GM19035 (cell line): ENCODE data around the gene PTPRN2.
"Not testable (repeated sequence)": the region's sequence is repeated elsewhere in the genome, so short reads cannot be mapped to it uniquely, and the experiment has no call there.

ENCODE experiments used
- ATAC-seq: cut with Tn5 transposase; IDR thresholded peaks from one replicate; pipeline ENCODE4 v1.9.1; 2021; ENCODE audit not compliant: unreplicated experiment

Gene PTPRN2

DNA sequence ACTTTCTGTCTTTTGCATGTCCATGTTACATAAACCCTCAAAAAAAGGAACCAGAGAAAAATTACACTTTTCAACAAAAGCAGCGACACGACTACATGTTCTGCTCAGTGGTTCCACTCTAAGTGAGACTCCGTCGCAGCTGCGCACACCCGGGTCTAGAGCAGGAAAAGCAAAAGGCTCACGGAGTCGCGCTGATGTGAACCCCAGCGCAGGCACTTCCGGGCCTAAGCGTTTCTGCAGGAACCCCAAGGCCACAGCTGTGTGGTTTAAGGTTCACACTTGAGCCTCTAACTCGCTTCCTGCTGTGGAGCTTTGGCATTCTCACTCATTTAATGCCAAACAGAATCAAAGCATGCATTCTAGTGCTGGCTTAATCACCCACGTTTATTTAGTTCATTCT lies 1010.6 kb downstream of the PTPRN2 start:
- no peak for ATAC-seq

DNA sequence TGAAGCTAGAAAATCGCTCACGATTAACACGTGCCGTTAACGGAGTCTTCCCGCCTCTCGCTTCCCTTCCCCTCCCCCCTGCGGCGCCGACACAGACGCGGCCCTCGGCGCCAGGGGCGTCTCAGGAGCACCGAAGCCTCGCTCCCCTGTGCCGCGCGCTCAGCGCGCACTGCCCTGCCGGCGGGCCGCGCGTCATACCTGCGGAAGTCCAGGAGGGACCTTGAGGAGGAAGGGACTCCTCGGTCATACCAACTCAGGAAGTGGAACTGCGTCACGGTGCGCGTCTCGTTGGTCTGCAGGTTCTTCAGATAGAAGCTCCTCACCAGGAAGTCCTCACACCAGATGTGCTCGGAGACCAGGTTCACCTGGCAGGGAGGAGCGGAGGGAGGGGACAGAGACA lies 1011.2 kb downstream of the PTPRN2 start:
- no peak for ATAC-seq

DNA sequence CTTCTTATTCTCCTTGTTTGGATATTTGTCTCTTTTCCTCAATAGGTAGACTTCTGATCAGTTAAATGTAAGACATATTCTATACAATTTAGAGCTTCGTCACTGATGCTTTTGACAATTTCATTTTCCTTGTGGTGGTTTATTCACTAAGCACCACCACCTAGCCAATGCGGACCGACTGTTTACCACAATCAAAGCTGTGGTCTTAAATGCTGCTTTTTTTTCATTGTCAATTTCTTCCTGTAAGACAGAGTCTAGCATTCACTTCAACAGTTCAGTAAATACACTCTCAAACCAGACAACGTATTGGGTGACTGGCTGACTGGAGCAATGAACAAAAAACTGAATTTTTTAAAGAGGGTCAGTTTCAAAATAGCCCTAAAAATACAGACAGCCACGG lies 1011.8 kb downstream of the PTPRN2 start:
- ATAC-seq = no peak

DNA sequence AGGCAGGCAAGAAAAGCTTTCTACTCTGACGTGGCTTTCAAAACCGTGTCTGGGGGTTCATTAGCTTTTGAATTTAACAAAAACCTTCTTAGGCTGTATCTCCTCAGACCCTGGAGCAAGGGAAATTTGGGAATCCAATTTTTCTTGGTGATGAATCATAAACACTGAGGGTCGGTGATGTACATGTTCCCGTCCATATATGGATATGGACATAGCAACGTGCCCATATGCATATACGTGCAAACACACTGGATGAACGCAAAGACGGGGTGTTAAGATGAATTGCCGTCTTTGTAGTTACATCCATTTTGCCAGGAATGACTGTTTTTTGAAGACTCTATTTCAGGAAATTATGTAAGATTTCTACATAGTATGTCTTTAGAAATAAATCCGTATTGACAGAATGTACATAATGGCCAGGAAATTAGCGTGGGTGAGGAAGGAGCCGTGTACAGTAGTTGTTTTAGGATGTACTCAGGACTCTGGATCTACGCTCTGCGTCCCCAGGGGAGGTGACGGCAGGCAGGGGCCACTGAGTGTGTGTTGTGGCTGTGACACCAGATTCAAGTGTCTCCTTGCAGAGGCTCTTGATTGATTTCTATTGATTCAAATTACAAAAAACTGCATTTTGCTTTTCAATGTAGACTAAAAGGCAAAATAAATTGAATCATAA lies 1012.6 kb downstream of the PTPRN2 start:
- no peak for ATAC-seq

DNA sequence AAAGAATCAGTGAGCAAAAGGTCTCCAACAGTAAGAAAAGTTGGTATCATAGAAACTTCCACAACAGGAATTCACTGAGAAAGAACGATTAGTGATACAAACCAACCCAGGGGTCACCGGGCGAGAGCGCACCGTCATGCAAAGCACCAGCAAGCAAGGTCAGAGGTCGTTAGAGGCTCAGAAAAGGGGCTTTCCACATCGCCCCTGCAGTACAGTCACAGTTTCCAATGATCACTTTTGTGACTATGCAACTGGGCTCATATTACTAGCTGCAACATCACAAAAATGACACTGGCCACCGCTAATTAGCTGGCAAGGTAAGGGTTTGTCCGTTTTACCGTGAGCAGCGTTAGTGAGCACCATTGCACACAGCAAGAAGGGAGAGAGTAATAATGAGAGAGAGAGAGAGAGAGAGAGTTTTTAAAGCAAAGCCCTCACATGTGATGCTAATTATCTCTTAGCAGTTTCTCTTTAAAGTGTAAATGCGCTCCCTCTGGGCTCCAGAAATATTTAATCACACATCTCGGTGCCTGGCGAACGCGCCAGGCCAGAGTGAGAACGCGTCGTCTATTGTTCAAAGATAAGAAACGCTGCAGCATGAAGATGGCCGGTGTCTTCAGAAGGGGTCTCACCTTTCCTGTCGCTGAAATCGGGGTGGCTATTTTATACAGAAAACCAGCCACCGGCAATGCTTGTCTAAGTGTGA lies 1013.4 kb downstream of the PTPRN2 start:
- ATAC-seq = no peak

DNA sequence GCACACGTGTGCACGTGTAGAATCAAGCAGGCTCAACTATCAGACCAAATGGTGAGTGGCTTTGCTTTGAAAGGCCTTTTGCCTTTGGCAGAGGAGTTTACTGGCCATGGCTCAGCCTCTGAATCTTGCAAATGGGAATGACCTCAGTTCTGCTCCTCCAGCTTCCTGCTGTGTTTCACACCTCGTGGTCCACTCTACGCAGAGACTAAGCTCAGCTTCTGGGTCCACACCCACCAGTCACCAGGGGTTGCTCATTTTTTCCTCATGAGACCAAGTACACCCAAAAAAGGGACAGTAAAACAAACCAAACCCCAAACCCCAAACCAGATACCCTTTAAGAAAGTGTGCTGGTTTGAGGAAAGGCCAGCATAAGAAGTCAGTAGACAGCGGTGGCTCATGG lies 1014.4 kb downstream of the PTPRN2 start:
- ATAC-seq = no peak

DNA sequence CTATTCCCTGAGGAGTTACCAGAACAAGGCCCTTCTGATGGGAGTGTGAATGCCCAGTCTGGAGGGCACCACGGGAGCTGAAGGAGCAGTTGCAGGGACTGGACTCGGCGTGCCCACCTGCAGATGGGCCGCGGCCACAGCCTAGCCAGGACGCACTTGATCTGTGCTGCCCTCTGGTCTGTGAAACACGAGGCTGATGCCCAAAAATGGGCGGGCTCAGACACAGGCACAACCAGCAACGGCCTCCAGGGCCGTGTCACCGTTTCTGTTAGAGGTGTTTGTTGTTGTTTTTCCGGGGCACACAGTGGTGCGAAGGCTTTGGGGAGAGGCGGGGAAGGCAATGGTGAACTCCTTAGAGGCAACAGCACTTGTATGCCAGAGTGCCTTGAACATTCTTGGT lies 1015.0 kb downstream of the PTPRN2 start:
- ATAC-seq = no peak

DNA sequence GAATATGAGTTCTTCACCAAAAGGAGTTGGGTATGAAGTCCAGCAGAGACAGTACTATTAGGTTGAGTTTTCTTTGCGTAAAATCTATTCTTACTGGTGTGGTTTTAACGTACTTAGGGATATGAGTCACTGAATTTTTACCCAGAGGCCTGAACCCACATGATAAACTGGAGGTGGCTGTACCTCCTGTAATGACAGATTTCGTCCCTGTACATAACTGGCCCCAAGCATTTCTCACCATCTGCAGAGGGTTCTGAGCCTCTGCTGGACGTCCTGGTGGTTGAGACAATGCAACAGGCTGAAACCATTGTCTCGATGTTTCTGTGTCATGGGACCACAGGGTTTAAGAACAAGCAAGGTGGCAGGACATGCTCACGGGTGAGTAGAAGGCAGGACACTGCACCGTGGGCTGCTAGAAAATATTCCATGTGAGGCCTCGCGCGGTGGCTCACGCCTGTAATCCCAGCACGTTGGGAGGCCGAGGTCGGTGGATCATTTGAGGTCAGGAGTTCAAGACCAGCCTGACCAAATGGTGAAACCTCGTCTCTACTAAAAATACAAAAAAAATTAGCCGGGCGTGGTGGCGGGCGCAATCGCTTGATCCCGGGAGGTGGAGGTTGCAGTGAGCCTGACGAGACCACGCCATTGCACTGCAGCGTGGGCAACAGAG lies 1017.0 kb downstream of the PTPRN2 start:
- ATAC-seq = no peak

DNA sequence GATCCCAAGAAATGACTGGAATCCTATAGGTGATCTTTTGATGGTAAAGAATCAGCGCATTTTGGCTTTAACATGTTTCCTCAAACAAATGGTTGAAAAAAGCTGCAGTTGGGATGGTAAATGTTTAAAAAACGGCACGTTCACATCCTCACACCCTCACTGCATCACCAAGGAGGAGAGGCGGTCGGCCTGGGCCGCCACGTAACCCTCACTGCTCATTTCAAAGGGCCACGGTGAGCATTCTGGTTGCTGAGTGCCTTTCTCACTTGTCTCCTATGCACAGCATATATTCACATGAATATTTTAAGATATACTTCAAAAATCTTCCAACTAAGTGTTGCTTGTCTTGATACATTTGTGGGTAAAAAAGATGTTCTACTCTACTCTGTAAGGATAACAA lies 1017.7 kb downstream of the PTPRN2 start:
- ATAC-seq = no peak

DNA sequence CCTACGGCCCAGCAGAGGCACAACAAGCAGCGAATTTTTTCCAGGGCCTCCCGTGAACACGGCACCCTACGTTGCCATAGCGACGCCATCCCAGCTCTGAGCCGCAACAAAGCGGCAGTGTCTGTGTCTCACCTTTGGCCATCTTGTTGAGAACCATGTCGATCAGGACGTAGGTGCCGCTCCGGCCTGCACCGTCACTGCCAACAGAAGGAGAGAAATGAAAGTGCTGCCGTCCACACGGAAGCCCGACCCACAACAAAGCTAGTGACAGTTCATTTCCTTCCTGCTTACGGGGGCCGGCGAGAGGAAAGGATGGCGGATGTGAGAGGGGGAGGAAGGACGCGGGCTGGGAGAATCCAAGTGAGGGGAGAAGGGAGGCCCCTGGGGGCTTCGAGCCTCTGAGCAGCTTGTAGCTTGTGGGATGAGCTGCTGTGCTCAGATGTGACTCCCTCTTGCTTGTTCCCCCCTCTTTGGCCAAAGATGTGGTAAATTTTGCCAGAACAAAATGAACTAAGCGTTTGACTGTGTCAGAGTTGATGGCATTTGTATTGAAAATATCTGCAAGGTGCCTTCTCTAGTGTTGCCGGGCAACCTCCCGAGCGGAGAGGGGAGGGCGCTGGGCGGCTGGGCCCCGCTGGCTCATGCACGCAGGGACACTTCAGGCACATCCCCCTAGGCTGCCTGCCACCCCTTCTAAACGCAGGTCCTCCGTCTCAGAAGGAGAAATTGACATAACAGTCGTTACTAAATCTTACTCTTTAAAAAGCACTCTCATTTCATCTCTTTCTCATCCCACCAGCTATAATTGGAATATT lies 1018.6 kb downstream of the PTPRN2 start:
- peak; percentile 61 for ATAC-seq

DNA sequence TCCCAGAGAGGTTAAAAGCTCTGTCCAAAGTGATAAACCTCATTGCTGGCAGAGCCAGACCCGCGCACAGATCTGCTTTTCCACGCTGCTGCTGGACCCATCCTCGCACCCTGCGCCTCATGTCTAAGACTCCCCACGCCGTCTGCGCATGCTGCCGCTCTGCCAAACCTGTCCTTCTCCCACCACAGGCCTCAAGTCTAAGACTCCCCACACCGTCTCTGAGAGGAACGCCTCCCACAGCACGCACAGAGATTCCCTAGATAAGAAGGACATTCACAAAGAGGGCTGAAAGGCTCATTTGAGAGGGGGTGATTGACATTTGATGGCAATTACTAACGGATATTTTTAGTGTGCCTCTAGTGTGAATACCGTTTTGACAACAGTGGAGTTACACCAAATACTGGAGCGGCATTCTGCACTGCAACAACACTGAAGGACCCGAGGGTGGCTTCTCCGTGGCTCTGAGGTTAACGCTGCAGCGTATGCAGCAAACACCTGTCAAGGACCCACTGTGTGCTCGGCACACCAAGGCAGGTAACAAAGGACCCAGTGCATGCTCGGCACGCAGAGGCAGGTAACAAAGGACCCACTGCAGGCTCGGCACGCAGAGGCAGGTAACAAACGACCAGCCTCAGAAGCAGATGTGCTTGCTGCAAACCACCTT lies 1019.4 kb downstream of the PTPRN2 start:
- no peak for ATAC-seq

DNA sequence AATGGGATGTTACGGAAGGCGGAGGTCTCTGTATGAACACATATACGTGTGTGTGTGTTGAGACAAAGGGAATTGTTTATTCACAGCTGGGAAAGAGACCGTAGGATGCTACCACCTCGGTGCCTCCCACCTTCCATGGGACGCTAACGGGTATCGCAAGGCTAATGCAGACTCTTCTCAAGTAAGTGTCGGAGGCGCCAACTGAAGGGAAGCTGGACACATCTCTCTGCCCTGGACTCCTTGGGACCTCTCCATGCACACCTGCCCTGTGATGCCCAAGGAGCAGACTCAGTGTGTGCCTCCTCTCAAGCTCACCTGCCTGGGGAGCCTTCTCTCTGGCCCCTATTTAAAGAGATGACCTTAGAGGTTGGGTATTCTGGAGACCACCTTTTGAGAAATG lies 1020.0 kb downstream of the PTPRN2 start:
- ATAC-seq = no peak

DNA sequence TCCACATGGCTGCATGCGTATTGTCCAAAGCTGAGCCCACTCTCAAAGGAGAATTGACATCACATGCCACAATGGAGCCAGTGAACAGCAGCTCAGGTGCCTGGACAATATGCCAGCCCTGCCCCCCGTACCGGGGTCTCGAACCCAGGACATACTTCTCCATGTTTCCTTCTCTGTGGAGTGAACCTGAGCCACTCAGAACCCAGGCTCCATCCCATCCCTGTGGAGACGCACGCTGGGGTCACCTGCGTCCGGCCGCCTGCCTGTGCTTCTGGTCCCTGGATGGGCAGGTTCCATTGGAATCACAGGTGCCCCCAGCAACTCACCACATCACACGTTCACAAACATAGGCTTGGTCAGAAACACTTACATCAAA lies 1021.0 kb downstream of the PTPRN2 start:
- no peak for ATAC-seq

DNA sequence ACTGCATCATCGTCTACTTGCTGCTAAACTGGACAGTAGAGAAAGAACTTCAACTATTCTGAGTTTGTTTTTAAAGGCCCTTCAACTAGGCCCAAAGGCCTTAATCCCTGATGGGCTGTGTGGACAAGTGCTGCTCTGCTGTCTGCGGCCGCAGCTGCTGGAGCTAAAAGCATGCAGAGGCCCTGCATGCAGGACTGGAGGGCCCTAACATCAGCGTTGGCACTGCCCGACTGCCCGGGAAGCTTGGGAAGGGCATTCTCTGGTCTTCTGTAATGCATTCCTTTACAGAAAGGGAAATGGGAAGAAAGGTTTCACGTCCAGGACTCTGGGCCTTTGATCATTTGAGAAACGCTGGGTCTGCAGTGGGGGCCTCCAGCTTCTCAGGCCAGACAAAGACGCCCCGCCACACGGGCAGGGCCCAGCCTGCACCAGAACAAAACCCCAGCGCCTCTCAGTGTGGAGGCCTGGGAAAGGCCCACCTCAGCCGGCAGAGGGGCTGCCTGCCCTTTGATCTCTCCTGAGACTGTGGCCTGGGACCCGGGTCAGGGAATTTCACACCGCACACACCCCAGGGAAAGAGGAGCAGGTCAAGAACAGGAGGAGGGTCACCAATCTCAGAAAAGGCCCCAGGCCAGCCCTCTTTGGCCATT lies 1021.5 kb downstream of the PTPRN2 start:
- no peak for ATAC-seq

DNA sequence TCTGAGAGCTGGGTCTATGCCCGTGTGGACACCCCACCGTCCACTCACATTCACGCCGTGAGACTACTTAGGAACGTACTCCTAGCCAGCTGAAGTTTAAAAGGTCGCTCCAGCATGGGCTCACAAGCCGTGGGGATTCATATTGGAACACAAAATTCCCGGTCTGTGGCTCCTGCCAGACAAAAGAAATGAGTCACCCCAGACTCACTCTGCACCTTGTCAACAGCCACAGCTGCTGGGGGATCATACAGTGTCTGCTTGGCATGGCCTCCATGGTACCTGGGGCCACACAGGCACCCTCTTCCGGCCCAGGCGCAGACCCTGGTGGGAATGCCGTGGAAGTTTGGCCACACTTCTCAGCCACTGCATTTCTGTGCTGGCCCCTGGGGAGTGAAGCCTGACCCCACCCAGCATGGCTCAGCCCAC lies 1022.4 kb downstream of the PTPRN2 start:
- no peak for ATAC-seq

DNA sequence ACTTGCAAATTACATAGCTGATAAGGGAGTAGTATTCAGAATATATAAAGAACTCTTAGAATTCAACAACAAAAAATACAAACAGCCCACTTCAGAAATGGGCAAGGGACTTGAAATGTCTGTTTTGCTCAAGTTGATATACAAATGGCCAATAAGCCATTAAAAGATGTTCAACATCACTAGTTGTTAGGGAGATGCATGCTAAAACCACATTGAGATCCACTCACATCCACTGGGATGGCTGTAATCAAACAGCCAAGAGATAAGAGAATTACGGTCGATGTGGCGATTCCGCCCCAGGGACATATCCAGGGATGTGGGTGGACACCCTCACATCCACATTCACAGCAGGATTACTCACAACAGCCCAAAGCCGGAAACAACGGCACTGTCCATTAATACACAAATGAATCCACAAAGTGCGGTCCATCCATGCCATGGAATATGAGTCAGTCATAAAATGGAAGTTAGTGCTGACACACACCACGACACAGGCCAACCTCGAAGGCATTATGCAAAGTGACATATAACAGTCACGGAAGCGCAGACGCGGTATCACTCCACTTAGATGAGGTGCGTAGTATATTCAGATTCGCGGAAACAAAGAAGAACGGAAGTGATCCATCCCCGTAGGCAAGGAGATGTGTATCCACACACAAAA lies 1023.0 kb downstream of the PTPRN2 start:
- ATAC-seq = no peak

DNA sequence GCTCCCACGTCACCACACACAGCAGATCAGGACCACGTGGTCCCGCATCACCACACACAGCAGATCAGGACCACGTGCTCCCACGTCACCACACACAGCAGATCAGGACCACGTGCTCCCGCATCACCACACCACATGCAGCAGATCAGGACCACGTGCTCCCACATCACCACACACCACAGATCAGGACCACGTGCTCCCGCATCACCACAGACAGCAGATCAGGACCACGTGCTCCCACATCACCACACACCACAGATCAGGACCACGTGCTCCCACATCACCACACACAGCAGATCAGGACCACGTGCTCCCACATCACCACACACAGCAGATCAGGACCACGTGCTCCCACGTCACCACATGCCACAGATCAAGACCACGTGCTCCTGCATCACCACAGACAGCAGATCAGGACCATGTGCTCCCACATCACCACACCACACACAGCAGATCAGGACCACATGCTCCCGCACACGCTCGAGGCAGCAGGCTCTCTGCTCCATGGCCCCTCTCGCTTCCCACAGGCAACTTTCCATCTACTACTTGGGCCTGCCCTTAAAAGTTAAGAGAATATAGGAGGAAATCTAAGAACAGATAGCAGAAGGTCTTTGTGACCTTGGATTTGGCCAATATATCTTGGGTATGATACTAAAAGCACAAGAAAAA lies 1024.0 kb downstream of the PTPRN2 start:
- ATAC-seq = not testable (repeated sequence)

DNA sequence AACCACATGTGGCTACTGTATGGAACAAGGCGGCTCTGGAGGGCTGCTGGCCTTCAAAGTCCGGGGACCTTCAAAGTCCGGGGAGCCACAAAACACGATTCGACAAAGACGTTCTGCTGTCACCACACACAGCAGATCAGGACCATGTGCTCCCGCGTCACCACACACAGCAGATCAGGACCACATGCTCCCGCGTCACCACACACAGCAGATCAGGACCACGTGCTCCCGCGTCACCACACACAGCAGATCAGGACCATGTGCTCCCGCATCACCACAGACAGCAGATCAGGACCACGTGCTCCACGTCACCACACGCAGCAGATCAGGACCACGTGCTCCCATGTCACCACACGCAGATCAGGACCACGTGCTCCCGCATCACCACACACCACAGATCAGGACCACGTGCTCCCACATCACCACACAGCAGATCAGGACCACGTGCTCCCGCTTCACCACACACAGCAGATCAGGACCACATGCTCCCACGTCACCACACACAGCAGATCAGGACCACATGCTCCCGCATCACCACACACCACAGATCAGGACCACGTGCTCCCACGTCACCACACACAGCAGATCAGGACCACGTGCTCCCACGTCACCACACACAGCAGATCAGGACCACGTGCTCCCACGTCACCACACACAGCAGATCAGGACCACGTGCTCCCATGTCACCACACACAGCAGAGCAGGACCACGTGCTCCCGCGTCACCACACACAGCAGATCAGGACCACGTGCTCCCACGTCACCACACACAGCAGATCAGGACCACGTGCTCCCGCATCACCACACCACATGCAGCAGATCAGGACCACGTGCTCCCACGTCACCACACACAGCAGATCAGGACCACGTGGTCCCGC lies 1024.9 kb downstream of the PTPRN2 start:
- not testable (repeated sequence) for ATAC-seq
